Ecto neural progenitor cell (in vitro differentiated cells): ENCODE results near the gene WAPL.

Experiments
- DNase-seq: peaks from one replicate; pipeline ENCODE4 v3.0.0-alpha.2; 2018; ENCODE audit warnings: low spot score

Gene WAPL

GRCh38 chr10:86524225-86524962 lies 2.8 kb upstream of the WAPL start:
- no peak for DNase-seq

DNA sequence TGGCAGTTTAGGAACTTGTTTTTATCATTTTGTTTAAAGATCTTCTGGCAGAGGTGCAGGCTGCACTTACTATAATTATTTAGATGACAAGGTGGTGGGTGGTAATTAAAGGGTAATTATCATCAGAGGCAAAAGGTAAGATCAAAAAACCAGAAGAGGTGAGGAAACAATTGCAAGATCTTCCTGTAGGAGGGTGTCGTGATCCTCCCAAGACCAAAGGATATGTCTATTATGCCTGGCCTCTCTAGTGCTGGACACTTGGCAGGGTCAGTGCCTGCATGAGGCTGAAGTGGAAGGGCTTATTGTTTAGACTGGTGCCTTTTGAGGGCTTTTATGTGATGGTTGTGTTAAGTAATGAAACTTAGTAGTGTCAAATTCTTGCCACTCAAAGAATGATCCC lies 1.8 kb upstream of the WAPL start:
- DNase-seq = no peak

DNA sequence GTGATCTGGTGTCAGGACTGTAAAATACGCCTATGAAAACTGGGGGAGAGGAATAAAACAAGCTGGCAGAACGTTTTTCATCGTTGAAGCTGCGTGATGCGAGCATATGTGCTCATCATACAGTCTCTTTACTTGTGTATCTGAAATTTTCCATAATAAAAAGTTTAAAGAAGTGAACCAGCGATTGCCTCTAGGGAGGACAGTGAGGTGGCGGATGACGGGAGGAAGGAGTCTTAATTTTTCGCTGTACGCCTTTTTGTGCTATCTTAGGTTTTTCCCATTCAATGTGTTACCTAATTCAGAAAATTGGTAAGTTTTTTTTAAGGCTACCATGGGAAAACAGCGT lies 891 bp upstream of the WAPL start:
- DNase-seq = no peak

DNA sequence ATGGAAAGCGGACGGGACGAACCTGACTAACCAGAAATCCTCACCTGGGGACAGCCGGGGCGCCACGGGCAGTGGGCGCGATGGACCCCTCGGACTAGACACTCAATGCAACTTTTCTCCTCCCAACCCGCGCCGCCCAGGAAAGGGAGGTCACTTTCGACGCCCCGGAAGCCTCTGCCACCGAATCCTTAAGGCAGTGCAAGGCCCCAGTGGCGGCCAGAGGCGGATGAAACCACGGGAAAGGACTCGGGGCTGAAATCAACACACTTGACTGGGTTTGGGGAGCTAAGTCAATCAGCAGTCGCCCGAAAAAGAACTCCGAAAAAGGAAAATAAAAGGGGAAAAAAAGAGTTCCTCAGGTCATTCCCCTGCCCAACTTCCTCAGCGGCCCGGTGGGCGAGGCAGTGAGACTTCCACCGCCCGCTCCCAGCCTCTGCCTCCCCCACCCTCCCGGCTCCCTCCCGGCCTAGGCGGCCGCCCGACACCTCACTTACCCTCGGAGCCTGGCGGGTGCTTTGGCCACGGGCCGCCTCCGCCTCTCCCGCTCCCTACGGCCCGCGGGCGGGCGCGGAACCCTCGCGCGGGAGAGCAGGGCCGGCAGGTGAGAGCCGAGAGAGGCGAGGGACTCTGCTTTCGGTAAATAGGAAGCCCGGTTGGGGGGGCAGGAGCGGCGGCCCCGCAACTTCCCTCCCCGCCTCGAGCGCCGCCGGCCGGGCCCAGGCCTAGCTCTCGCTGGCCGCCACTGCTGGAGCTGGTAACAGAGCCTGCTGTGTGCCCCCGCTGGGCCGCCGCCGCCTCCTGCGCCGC lies 518 bp downstream of the WAPL start:
- peak; percentile 60 for DNase-seq

GRCh38 chr10:86518781-86519180 lies 2.8 kb downstream of the WAPL start:
- DNase-seq = no peak

- DNase-seq = no peak
These were observed 9.5 kb downstream of the WAPL start for GRCh38 chr10:86512137-86512536.

DNA sequence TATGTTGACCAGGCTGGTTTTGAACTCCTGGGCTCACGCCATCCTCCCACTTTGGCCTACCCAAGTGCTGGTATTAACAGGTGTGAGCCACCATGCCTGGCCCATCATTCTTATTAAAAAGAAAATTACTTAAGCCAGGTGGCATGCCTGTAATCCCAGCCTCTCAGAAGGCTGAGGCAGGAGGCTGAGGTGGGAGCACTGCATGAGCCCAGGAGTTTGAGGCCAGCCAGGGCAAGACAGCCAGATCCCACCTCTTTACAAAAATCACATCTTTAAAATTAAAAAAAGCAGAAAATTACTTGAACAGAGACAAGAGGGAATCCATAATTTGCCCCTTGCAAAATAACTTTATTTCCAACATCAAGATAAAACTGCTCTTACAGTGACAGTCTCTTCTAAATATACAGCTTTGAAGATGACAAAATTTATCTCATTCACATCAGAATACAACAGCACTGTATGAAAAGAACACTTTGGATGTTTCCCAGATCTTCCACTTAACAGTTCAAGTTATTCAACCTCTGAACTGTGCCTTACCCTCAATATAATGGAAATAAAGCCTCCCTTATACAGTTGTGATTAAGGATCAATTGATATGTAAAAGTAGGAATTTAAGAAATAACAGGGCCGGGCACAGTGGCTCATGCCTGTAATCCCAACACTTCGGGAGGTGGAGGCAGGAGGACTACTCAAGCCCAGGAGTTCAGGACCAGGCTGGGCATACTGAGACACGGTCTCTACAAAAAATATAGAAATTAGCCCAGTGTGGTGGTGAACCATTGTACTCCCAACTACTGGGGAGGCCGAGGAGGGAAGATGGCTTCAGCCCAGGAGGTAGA lies 10.3 kb downstream of the WAPL start:
- no peak for DNase-seq

DNA sequence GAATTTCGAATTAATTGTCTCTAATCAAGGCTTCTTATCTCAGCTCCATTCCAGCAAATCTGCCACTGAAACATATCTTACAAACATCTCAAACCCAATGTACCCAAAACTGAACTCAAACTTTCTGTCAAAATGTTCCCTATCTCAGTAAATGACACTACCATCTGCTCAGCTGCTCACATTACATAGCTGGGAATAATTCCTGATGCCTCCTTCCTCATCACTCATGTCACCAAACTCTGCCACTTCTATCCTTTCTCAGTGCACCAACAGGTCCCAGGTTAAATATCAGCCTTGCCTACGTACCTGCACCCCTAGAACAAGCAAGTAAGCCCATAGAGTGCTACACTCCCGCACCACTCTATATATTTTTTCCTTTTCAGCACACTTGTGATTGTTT lies 12.4 kb downstream of the WAPL start:
- DNase-seq = no peak

- no peak for DNase-seq
These were observed 13.4 kb downstream of the WAPL start for GRCh38 chr10:86508217-86508616.

DNA sequence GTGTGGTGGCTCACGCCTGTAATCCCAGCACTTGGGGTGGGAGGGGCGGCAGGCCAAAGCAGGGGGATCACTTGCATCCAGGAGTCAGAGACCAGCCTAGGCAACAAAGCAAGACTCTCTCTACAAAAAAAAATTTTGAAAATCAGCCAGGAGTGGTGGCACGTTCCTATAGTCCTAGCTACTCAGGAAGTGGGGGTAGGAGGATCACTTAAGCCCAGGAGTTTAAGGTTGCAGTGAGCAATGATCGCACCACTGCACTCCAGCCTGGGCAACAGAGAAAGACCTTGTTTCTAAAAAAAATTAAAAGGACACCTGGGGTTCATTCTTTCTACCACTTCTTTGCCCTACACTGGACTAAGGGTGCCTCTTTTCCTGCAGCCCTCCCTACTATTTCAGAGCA lies 15.1 kb downstream of the WAPL start:
- DNase-seq = no peak

DNA sequence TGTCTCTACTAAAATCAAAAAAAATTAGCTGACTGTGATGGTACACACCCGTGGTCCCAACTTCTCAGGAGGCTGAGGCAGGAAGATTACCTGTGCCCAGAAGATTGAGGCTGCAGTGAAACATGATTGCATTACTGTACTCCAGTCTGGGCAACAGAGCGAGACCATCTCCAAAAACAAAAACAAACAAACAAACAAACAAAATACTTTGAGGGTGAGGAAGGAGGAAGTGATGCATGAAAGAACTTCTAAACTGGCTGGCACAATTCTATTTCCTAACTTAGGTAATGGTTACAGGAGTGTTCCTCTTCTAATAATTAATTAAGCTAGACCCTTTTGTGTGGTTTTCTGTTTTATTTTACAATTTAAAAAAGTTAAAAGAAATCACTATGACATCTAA lies 15.5 kb downstream of the WAPL start:
- DNase-seq = no peak

- DNase-seq = no peak
These were observed 17.1 kb downstream of the WAPL start for GRCh38 chr10:86504510-86504909.

- no peak for DNase-seq
These were observed 20.7 kb downstream of the WAPL start for GRCh38 chr10:86500846-86501245.

- no peak for DNase-seq
These were observed 23.0 kb downstream of the WAPL start for GRCh38 chr10:86498598-86498997.

DNA sequence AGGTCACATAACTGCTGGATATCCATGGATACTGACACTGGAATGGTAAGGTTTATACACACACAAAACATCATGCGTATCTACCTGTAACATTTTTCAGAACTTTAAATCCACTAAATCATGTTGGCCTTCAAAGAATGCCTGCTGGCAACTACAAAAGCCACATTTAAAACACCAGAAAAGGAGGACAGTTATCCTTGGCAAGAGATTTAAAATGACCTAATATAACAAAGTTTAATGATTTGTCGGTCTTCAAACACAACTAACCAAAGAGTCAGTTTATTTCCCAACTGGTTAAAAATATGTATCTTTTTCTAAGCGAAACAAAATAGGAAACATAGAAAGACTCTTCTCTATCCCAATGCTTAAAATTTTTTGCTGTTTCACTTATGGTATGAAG lies 24.0 kb downstream of the WAPL start:
- no peak for DNase-seq

GRCh38 chr10:86489960-86490612 lies 31.5 kb downstream of the WAPL start:
- no peak for DNase-seq

DNA sequence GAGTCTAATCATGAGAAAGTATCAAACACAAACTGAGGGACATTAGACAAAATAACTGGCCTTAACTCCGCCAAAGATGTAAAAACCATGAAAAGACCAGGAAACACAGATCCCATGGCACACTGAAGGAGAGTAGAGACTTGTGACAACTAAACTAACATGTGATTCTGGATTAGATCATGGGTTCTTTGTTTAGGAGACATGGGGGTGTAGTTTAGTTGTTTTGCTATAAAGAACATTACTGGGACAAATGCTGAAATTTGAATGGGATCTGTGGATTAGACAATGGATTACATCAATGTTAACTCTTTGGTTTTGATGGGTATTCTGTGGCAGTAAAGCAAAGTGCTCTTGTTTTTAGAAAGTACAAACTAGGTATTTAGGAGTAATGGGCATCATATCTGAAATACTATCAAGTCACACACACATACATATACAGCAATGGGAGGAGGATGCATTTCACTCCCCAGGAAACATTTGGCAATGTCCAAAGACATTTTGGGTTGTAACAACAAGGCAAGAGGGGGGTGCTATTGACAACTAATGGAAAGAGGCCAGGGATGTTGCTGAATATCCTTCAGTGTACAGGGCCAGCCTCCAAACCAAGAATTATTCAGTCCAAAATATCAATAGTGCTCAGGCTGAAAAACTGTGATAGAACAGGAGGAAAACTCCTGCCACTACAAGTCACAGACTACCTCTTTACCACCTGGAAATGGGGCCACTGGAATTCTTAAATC lies 32.4 kb downstream of the WAPL start:
- DNase-seq = no peak

DNA sequence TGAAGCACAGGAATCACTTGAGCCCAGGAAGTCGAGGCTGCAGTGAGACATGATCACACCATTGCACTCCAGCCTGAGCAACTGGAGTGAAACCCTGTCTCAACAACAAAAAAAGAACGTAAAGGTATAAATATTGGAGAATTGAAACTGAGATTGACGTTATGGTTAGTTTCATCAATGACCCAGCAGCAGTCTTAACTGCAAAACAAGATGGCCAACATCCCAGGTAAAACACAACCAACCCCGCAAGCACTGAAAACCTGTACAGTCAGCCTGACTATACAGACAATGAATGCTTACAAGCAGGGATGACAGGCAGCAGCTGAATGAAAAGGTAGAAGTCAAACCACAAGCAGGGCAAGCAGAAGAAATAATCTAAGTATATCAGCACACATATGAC lies 34.7 kb downstream of the WAPL start:
- no peak for DNase-seq

DNA sequence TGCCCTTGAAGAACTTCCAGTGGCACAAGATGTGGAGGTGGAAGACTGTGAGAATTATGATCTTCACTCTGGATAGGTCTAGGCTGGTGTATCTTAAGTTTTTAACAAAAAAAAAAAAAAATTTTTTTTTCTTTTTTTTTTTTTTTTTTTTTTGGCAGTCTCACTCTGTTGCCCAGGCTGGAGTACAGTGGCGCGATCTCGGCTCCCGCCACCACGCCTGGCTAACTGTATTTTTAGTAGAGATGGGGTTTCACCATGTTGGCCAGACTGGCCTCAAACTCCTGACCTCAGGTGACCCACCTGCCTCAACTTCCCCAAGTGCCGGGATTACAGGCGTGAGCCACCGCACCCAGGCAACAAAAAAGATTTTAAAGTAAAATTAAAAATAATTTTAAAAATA lies 37.9 kb downstream of the WAPL start:
- DNase-seq = no peak

GRCh38 chr10:86481761-86482160 lies 39.8 kb downstream of the WAPL start:
- no peak for DNase-seq

- DNase-seq = no peak
These were observed 41.0 kb downstream of the WAPL start for GRCh38 chr10:86480571-86480970.

DNA sequence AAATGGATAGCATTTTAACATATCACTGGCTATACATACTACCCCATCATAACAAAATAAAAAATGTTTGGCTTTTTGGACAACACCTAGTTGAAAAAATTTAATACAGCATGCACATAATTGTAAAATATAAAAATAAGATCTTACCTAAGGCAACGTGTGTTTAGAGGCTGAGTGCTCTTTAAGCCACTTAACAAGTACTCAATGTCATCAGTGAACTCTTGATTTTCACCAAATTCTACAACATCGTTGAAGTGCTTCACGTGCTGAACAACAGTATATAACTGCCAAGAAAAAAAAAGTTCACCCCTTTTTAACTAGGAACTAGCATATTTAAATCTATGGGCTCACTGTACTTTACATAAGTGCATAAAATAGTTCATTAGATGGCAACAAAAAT lies 49.5 kb downstream of the WAPL start:
- DNase-seq = no peak
